A549 (cell line): ENCODE data around the gene DHRS3.

ENCODE experiments used
- EP300 ChIP-seq, 2 experiments: fragments of >200 bp; sonication (Bioruptor Twin); formaldehyde crosslinking; IDR thresholded peaks; 2 replicates in 1 of 2; 3 replicates in 1 of 2; pipeline ENCODE4 v1.6.1; 2016 to 2017
- HDAC2 ChIP-seq: fragments of 200-600 bp; sonication (generic); IDR thresholded peaks from 2 replicates; pipeline ENCODE4 v1.6.1; 2016
- JUNB ChIP-seq: fragments of >200 bp; sonication (Bioruptor Twin); formaldehyde crosslinking; IDR thresholded peaks from 2 replicates; pipeline ENCODE4 v1.6.1; 2016
- MYC ChIP-seq: IDR thresholded peaks from 2 replicates; pipeline ENCODE4 v1.6.1; 2012; ENCODE audit warnings: mild to moderate bottlenecking, inconsistent platforms, low read length, improper control_type of control experiment, borderline replicate concordance
- POLR2A ChIP-seq: IDR thresholded peaks from 2 replicates; pipeline ENCODE4 v1.6.1; 2012; ENCODE audit warnings: mild to moderate bottlenecking, low read length
- SMC3 ChIP-seq: fragments of >200 bp; sonication (Bioruptor Twin); formaldehyde crosslinking; IDR thresholded peaks from 3 replicates; pipeline ENCODE4 v1.6.1; 2018; ENCODE audit warnings: inconsistent platforms
- SREBF2 ChIP-seq: fragments of 450-650 bp; IDR thresholded peaks from 2 replicates; pipeline ENCODE4 v1.6.1; 2014; ENCODE audit warnings: mild to moderate bottlenecking, moderate library complexity
- TF ChIP-seq, protein P1 (sequence below): fragments of 250-450 bp; sonication (Bioruptor Pico); IDR thresholded peaks from 2 replicates; pipeline ENCODE4 v1.5.0; 2021; ENCODE audit warnings: mild to moderate bottlenecking, moderate library complexity, borderline replicate concordance
- TF ChIP-seq, protein P2 (sequence below): IDR thresholded peaks from 2 replicates; pipeline ENCODE4 v1.6.1; 2012

DNA sequence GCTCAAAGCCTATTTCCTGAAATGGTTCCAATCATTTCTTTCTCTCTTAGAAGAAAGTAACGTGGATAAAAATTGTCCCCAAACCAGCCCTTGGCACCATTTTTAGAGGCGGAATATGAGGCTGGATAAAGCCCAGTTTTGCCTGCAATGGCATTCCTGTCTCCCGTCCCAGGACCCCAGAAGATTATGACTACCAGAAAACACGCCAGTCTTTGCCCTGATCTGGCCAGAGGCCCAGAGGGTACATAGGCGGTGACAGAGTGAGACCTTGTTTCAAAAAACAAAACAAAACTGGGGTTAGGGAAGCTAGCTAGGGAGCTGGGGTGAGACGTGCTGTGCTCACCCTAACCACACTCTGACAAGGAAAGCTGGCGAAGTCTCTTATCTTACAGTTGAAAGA, 25.8 kb upstream of the DHRS3 start, which contains the start of gene AADACL4:
- TF ChIP-seq SREBF2 (no peak), POLR2A (no peak), EP300 (IDR thresholded peaks at IDR 0.05) (no peak), MYC (no peak), SMC3 (no peak), JUNB (no peak), HDAC2 (no peak)
- TF ChIP-seq, protein P1, sequence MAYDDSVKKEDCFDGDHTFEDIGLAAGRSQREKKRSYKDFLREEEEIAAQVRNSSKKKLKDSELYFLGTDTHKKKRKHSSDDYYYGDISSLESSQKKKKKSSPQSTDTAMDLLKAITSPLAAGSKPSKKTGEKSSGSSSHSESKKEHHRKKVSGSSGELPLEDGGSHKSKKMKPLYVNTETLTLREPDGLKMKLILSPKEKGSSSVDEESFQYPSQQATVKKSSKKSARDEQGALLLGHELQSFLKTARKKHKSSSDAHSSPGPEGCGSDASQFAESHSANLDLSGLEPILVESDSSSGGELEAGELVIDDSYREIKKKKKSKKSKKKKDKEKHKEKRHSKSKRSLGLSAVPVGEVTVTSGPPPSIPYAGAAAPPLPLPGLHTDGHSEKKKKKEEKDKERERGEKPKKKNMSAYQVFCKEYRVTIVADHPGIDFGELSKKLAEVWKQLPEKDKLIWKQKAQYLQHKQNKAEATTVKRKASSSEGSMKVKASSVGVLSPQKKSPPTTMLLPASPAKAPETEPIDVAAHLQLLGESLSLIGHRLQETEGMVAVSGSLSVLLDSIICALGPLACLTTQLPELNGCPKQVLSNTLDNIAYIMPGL, result no peak
- TF ChIP-seq, protein P2, sequence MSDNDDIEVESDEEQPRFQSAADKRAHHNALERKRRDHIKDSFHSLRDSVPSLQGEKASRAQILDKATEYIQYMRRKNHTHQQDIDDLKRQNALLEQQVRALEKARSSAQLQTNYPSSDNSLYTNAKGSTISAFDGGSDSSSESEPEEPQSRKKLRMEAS, result no peak
